Smooth muscle cell (in vitro differentiated cells): ENCODE measurements around the gene FKTN. TPM values are rescaled to one million over a fixed set of nuclear protein-coding genes. Genes with fewer than 3 reads are reported as not detected.

ENCODE experiments used
- DNase-seq: peaks from one replicate; lab custom pipeline; 2025; ENCODE audit not compliant: unreplicated experiment; lab: John Stamatoyannopoulos, UW
- H2AFZ ChIP-seq: fragments of 200-600 bp; sonication (generic); 2 replicates; pipeline ENCODE4 v1.6.0; 2016; ENCODE audit warnings: antibody characterized with exemption, low read depth, mild to moderate bottlenecking
- H3F3A ChIP-seq: fragments of 200-600 bp; sonication (generic); 2 replicates; pipeline ENCODE4 v1.6.0; 2017; ENCODE audit warnings: antibody characterized with exemption, low read depth
- H3K27ac ChIP-seq: fragments of 200-600 bp; sonication (generic); 2 replicates; pipeline ENCODE4 v1.5.1; 2016; ENCODE audit warnings: low read depth, mild to moderate bottlenecking
- H3K27me3 ChIP-seq: fragments of 200-600 bp; sonication (generic); 2 replicates; pipeline ENCODE4 v1.6.1; 2016; ENCODE audit warnings: low read depth, mild to moderate bottlenecking
- H3K36me3 ChIP-seq: fragments of 200-600 bp; sonication (generic); 2 replicates; pipeline ENCODE4 v1.5.1; 2016; ENCODE audit warnings: low read depth
- H3K4me1 ChIP-seq: fragments of 200-600 bp; sonication (generic); 2 replicates; pipeline ENCODE4 v1.5.1; 2016; ENCODE audit warnings: low read depth
- H3K4me2 ChIP-seq: fragments of 200-600 bp; sonication (generic); 2 replicates; pipeline ENCODE4 v1.6.0; 2016; ENCODE audit warnings: mild to moderate bottlenecking
- H3K4me3 ChIP-seq: fragments of 200-600 bp; sonication (generic); 2 replicates; pipeline ENCODE4 v1.5.1; 2016; ENCODE audit warnings: mild to moderate bottlenecking
- H3K79me2 ChIP-seq: fragments of 200-600 bp; sonication (generic); 2 replicates; pipeline ENCODE4 v1.6.0; 2016; ENCODE audit warnings: low read depth, mild to moderate bottlenecking
- H3K9ac ChIP-seq: fragments of 200-600 bp; sonication (generic); 2 replicates; pipeline ENCODE4 v1.6.0; 2016; ENCODE audit warnings: low read depth
- H3K9me3 ChIP-seq: fragments of 200-600 bp; sonication (generic); replicated peaks from 2 replicates; pipeline ENCODE4 v1.5.1; 2016; ENCODE audit warnings: low read depth
- H4K20me1 ChIP-seq: fragments of 200-600 bp; sonication (generic); 2 replicates; pipeline ENCODE4 v1.6.0; 2016; ENCODE audit warnings: low read depth
- CTCF ChIP-seq: fragments of 200-600 bp; sonication (generic); IDR thresholded peaks from 2 replicates; pipeline ENCODE4 v1.5.1; 2017; ENCODE audit warnings: borderline replicate concordance, mild to moderate bottlenecking, antibody characterized with exemption; ENCODE audit not compliant: insufficient read depth, poor library complexity, severe bottlenecking
- WGBS: methylation state at CpG from one replicate; pipeline ENCODE4 v1.1.7; 2016; ENCODE audit warnings: low lambda C conversion rate; 5-methylcytosine and 5-hydroxymethylcytosine counted together
- polyA plus RNA-seq: library from polyadenylated mRNA; unstranded; fragments of >200 nt; fragmentation: Nextera tagmentation; extraction: Ambion mirVana; gene quantifications from 2 replicates; pipeline ENCODE4 v1.2.1, GENCODE V29; 2016
- total RNA-seq: library from RNA; depleted of rRNA; stranded (reverse); fragments of >200 nt; gene quantifications from 2 replicates; pipeline ENCODE4 v1.2.3, GENCODE V29; 2014

The FKTN gene
- 11.7 and 16.4 TPM in 2 replicates for total RNA-seq
- 5.1 and 6.2 TPM in 2 replicates for polyA plus RNA-seq

DNA sequence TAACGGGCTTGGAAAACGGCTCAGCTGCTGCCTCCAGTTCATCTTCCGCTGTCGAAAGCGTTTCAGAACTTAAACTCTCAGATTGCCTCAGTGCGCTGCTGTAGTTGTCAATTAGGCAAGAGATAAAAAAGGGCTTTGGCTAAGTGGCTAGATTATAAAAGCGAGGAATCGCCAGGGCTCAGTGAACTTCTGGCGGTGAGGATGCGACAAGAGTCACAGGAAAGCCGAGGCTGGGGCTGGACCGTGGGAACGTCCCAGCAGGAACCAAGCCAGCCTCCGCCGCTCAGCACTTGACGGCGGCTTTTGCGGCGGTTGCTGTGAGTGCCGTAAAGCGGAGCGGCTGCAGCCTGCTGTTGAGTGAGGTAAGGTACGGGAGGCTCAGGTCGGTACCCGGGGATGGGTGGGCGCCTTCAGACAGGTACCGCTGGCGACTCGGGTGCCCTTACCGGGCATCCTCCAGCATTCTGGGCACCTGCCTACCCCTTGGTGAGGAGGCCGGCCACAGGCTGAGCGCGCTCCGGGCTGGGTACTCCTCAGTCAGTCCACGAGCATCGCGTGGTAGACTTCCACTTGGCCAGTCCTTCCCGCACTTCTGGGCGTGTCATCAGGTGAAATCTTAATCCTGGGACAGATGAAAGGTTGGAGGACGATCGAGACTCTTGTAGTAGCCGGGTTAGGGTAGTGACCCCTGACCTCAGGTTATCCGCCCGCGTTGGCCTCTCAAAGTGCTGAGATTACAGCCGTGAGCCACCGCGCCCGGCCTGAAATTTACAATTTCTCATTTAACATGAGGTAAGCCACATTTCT, at the start of gene FKTN:
Gene FKTN (plus strand): TSS at position 328 of the 807 bp plus-strand sequence. CDS start 16,902 bp downstream, outside the sequence.
- H3K9me3 ChIP-seq: no peaks in the 10 kb centered on the region
- H3F3A ChIP-seq: no peaks in the 10 kb centered on the region
- no peak for TF ChIP-seq CTCF
- H3K36me3 ChIP-seq: no peaks in the 10 kb centered on the region
- DNase-seq: peak; percentile 31
- peaks cover 10% of the 10 kb centered on the region for H3K79me2 ChIP-seq
- peak within 1 kb of the TSS; percentile 87 for H3K4me2 ChIP-seq
- peak within 1 kb of the TSS; percentile 35 for H3K9ac ChIP-seq
- WGBS: 3% methylated on average over 49 of the region's 49 CpGs
- H4K20me1 ChIP-seq: no peaks in the 10 kb centered on the region
- H3K27me3 ChIP-seq: no peaks in the 10 kb centered on the region
- H3K27ac ChIP-seq: no peak within 1 kb of the TSS
- H3K4me1 ChIP-seq: peaks cover 7% of the 10 kb centered on the region
- peak within 1 kb of the TSS; percentile 66 for H3K4me3 ChIP-seq
- peak within 1 kb of the TSS; percentile 86 for H2AFZ ChIP-seq

DNA sequence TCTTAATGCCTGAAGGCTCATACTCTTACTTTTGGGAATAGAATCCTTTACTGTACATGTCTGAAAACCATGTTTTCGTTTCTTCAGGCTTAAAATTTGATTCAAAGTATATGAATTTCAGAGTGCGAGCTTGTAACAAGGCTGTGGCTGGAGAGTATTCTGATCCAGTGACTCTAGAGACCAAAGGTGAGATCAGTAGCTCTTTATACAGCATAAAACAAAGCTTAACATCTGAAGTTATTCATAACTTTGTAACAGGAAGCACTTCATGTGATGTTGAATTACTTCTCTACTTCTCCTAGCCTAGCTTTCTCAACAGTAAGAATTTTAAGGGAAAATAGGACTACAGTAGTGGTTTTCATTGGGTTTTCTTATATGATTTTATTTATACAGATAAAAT, 49.4 kb upstream of the FKTN start:
- peaks cover 20% of the 10 kb centered on the region for H4K20me1 ChIP-seq
- no peaks in the 10 kb centered on the region for H3F3A ChIP-seq
- H2AFZ ChIP-seq: no peak overlapping the region
- no peaks in the 10 kb centered on the region for H3K27me3 ChIP-seq
- H3K4me2 ChIP-seq: no peak overlapping the region
- no peaks in the 10 kb centered on the region for H3K79me2 ChIP-seq
- no peak overlapping the region for H3K9ac ChIP-seq
- peaks cover 5% of the 10 kb centered on the region for H3K36me3 ChIP-seq
- H3K9me3 ChIP-seq: no peaks in the 10 kb centered on the region
- TF ChIP-seq CTCF: no peak
- no peak overlapping the region for H3K27ac ChIP-seq
- H3K4me1 ChIP-seq: peaks cover 9% of the 10 kb centered on the region
- H3K4me3 ChIP-seq: no peak overlapping the region
- no peak for DNase-seq
- 92% methylated on average over 2 of the region's 2 CpGs for WGBS

- Histone ChIP-seq H4K20me1 (peaks cover 8% of the 10 kb centered on the region), H3K4me2 (peak overlapping the region; percentile 36), H3K4me1 (peaks cover 4% of the 10 kb centered on the region), H3K79me2 (no peaks in the 10 kb centered on the region), H3K9ac (no peak overlapping the region), H3F3A (no peaks in the 10 kb centered on the region), H2AFZ (no peak overlapping the region), H3K36me3 (peaks cover 4% of the 10 kb centered on the region), H3K27me3 (no peaks in the 10 kb centered on the region), H3K4me3 (no peak overlapping the region), H3K27ac (peak overlapping the region; percentile 59), H3K9me3 (no peaks in the 10 kb centered on the region)
- DNase-seq: no peak
- 37% methylated on average over 1 of the region's 1 CpG for WGBS
- TF ChIP-seq CTCF: no peak
Measured at GRCh38 chr9:105510024-105510423, 47.9 kb upstream of the FKTN start.

DNA sequence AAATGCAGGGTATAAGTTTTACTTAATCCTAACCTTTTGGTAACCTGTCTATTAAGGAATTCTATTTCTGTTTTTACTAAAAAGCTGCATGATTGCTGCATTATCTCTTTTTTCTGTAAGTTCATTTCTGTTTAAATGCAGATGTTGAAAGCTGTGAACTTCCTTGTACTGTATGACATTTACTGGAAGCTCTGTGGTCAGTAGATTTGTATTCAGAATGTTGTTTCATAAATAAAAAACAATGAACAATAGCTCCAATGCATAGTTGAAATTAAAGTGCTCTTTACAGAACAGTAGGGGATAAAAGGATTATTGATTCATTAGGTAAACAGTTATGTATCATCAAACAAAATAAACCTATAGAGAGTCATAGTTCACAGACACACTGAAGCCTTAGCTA, 46.5 kb upstream of the FKTN start:
- no peak for DNase-seq
- Histone ChIP-seq H3K9ac (no peak overlapping the region), H3K36me3 (peaks cover 4% of the 10 kb centered on the region), H3F3A (no peaks in the 10 kb centered on the region), H2AFZ (no peak overlapping the region), H3K27ac (no peak overlapping the region), H4K20me1 (peaks cover 5% of the 10 kb centered on the region), H3K4me2 (no peak overlapping the region), H3K9me3 (no peaks in the 10 kb centered on the region), H3K79me2 (no peaks in the 10 kb centered on the region), H3K4me3 (no peak overlapping the region), H3K27me3 (no peaks in the 10 kb centered on the region), H3K4me1 (peaks cover 4% of the 10 kb centered on the region)
- TF ChIP-seq CTCF: no peak
